SU-DHL-6 (cell line): ENCODE data around the gene RBM20.

Experiments
- H2AFZ ChIP-seq: fragments of 200-600 bp; sonication (generic); 2 replicates; pipeline ENCODE4 v1.6.1; 2014; ENCODE audit warnings: low read depth, mild to moderate bottlenecking, moderate library complexity, mixed read lengths, antibody characterized with exemption, low read length; ENCODE audit not compliant: severe bottlenecking
- H3F3A ChIP-seq: fragments of 200-600 bp; shearing (Covaris generic); 2 replicates; pipeline ENCODE4 v1.6.0; 2016; ENCODE audit warnings: antibody characterized with exemption, mild to moderate bottlenecking; ENCODE audit not compliant: insufficient read depth
- H3K27ac ChIP-seq: fragments of 200-600 bp; sonication (generic); 2 replicates; pipeline ENCODE4 v1.5.1; 2016; ENCODE audit warnings: low read depth, mild to moderate bottlenecking, low read length, moderate library complexity, mixed read lengths
- H3K27me3 ChIP-seq: fragments of 200-600 bp; sonication (generic), shearing (Covaris generic); 2 replicates; pipeline ENCODE4 v1.6.0; 2014; ENCODE audit warnings: mild to moderate bottlenecking, low read length
- H3K36me3 ChIP-seq: fragments of 200-600 bp; sonication (generic); 2 replicates; pipeline ENCODE4 v1.6.1; 2014; ENCODE audit warnings: mild to moderate bottlenecking, low read length, mixed read lengths
- H3K4me2 ChIP-seq: fragments of 300-600, 200-600 bp; shearing (Covaris generic), sonication (generic); 2 replicates; pipeline ENCODE4 v1.6.0; 2014; ENCODE audit warnings: low read length, low read depth, mild to moderate bottlenecking; ENCODE audit not compliant: poor library complexity, severe bottlenecking
- H3K4me3 ChIP-seq: fragments of 200-600 bp; sonication (generic); 2 replicates; pipeline ENCODE4 v1.5.1; 2014; ENCODE audit warnings: antibody characterized with exemption, low read length, mild to moderate bottlenecking, mixed read lengths; ENCODE audit not compliant: insufficient read depth, poor library complexity, severe bottlenecking
- H3K79me2 ChIP-seq: fragments of 200-600 bp; sonication (generic); 2 replicates; pipeline ENCODE4 v1.6.1; 2014; ENCODE audit warnings: mild to moderate bottlenecking, low read length, moderate library complexity; ENCODE audit not compliant: insufficient read depth
- H3K9ac ChIP-seq: fragments of 200-600 bp; sonication (generic); 2 replicates; pipeline ENCODE4 v1.7.0; 2014; ENCODE audit warnings: mild to moderate bottlenecking, low read length
- H3K9me2 ChIP-seq: fragments of 200-600 bp; sonication (generic); replicated peaks from 2 replicates; pipeline ENCODE4 v1.6.1; 2014; ENCODE audit warnings: low read length; ENCODE audit not compliant: insufficient read depth
- H3K9me3 ChIP-seq: fragments of 200-600 bp; sonication (generic); 2 replicates; pipeline ENCODE4 v1.6.1; 2014; ENCODE audit warnings: low read length, mixed read lengths; ENCODE audit not compliant: insufficient read depth
- H4K20me1 ChIP-seq: fragments of 200-600 bp; sonication (generic); 2 replicates; pipeline ENCODE4 v1.6.1; 2014; ENCODE audit warnings: low read depth, mild to moderate bottlenecking, antibody characterized with exemption, low read length, moderate library complexity, mixed read lengths
- EZH2phosphoT487 ChIP-seq: fragments of 200-600 bp; sonication (generic), shearing (Covaris generic); conservative IDR thresholded peaks from 2 replicates; pipeline ENCODE4 v1.6.1; 2018; ENCODE audit warnings: mild to moderate bottlenecking, antibody characterized with exemption, low read length, moderate library complexity, mixed read lengths
- TF ChIP-seq, protein P1 (sequence below): fragments of 200-600 bp; sonication (generic); IDR thresholded peaks from one replicate; pipeline ENCODE4 v1.5.1; 2017; ENCODE audit warnings: antibody characterized with exemption, mild to moderate bottlenecking, low read length, moderate library complexity; ENCODE audit not compliant: insufficient read depth, poor library complexity, severe bottlenecking

Gene RBM20

DNA sequence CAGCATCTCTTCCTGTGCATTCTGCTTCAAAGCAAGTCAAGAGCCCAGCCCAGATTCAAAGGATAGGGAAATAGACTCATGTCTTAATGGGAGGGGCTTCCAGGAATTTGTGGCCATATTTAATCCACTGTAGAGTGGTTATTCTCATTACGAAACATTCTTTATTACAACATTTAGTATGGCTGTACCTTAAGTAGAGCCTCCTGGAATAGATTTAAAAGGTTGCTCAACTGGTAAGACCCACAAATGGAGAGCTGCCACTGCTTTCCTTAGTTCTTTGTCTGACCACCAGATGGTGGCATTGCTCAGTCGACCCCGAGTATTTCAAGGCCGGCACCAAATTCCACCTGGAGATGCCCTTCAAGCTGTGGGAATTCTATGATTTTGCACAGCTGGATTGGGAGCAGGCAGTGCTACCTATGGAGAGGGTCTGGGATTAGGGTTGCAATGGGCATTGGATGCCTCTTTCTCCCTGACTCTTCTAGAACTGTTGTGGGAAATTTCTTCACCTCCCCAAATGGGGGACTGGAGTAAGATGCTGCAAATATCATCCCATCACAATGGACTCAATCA lies 102.2 kb downstream of the RBM20 start:
- Histone ChIP-seq H3K27ac (no peak overlapping the region), H3K4me2 (peak overlapping the region; percentile 21), H4K20me1 (no peaks in the 10 kb centered on the region), H3K4me3 (no peak overlapping the region), H3K79me2 (no peaks in the 10 kb centered on the region), H2AFZ (no peak overlapping the region), H3K9me3 (no peaks in the 10 kb centered on the region), H3K27me3 (no peaks in the 10 kb centered on the region), H3K9me2 (no peaks in the 10 kb centered on the region), H3K36me3 (no peaks in the 10 kb centered on the region), H3K9ac (no peak overlapping the region), H3F3A (no peaks in the 10 kb centered on the region)
- TF ChIP-seq EZH2phosphoT487, result no peak
- TF ChIP-seq, protein P1, sequence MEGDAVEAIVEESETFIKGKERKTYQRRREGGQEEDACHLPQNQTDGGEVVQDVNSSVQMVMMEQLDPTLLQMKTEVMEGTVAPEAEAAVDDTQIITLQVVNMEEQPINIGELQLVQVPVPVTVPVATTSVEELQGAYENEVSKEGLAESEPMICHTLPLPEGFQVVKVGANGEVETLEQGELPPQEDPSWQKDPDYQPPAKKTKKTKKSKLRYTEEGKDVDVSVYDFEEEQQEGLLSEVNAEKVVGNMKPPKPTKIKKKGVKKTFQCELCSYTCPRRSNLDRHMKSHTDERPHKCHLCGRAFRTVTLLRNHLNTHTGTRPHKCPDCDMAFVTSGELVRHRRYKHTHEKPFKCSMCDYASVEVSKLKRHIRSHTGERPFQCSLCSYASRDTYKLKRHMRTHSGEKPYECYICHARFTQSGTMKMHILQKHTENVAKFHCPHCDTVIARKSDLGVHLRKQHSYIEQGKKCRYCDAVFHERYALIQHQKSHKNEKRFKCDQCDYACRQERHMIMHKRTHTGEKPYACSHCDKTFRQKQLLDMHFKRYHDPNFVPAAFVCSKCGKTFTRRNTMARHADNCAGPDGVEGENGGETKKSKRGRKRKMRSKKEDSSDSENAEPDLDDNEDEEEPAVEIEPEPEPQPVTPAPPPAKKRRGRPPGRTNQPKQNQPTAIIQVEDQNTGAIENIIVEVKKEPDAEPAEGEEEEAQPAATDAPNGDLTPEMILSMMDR, result peak; percentile 61

DNA sequence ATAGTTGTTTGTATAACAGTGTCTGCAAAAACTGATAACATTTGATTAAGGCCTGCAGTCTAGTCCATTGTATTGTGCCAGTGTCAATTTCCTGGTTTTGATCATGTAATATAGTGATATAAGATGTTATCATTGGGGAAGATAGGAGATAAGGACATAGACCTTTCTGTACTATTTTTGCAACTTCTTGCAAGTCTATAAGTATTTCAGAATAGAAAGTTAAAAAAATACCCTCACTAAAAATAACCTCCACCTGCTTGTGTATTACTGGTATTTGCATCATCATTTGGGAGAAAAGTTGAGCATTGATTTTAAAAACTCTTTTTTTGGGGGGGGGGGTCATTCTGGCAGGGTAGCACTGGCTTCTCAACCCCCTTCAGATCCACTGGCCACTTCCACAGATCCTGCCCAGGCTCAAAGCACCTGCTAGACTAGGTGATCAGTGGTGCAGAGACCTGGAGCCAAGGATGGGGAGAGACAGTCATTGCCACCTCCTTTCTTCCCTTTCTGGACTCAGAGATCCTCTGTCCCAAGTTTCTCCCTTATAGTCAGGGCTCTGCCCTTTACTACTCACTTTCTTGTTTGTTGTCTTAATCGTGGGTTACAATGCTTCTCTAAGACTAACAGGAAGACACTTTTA lies 103.0 kb downstream of the RBM20 start:
- H3K4me2 ChIP-seq, result peak overlapping the region; percentile 21
- H4K20me1 ChIP-seq, result no peaks in the 10 kb centered on the region
- no peaks in the 10 kb centered on the region for H3K36me3 ChIP-seq
- H3K27ac ChIP-seq, result no peak overlapping the region
- no peaks in the 10 kb centered on the region for H3K9me2 ChIP-seq
- H3F3A ChIP-seq, result no peaks in the 10 kb centered on the region
- TF ChIP-seq EZH2phosphoT487, result no peak
- TF ChIP-seq, protein P1, result no peak
- H2AFZ ChIP-seq, result peak overlapping the region; percentile 50
- no peaks in the 10 kb centered on the region for H3K27me3 ChIP-seq
- 0 out of 2 replicates have a peak overlapping the region, but pooled peaks have one; percentile 11 for H3K9ac ChIP-seq
- H3K4me3 ChIP-seq, result no peak overlapping the region
- no peaks in the 10 kb centered on the region for H3K79me2 ChIP-seq
- no peaks in the 10 kb centered on the region for H3K9me3 ChIP-seq

DNA sequence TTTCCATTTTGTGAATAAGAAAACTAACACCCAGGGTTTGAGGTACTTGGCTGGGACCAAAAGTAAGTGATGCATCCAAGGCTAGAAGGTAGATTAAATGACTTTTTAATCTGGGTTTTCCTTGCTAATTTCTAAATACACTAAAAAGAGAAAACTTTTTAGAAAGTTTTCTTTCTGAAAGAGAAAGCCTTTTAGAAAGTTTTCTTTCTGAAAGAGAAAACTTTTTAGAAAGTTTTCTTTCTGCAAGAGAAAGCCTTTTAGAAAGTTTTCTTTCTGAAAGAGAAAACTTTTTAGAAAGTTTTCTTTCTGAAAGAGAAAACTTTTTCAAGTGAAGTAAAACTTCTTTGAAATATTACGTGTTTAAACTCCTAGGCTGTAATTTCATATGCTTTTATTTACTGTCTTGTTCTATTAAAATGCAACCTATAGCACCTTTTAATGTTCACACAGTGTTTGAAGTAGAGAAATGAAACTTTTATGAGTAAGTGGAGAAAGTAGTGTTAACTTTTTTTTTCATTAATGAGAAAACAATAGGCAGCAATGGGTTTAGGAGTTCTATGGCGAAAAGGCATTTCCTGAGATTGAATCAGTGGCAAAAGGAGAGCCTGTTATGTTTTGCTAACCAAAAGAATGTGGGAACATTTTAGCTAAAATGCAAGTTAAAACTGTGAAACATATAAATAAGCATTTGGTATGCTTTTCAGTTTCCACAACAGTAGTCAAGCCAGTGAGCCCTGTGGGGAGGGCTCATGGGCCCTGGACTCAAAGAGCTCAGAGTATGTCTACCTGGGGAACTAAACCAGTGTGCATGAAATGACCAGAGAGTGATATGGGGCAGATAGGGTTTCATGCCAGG lies 103.7 kb downstream of the RBM20 start:
- H3K9ac ChIP-seq, result 0 out of 2 replicates have a peak overlapping the region, but pooled peaks have one; percentile 11
- no peak overlapping the region for H3K27ac ChIP-seq

More for the DNA sequence above, 103.7 kb downstream of the RBM20 start:
- no peak overlapping the region for H3K4me3 ChIP-seq
- peak overlapping the region; percentile 50 for H2AFZ ChIP-seq
- no peaks in the 10 kb centered on the region for H3K9me2 ChIP-seq
- H4K20me1 ChIP-seq, result no peaks in the 10 kb centered on the region
- no peaks in the 10 kb centered on the region for H3F3A ChIP-seq
- no peak for TF ChIP-seq EZH2phosphoT487
- TF ChIP-seq, protein P1, result no peak
- no peaks in the 10 kb centered on the region for H3K27me3 ChIP-seq
- H3K4me2 ChIP-seq, result peak overlapping the region; percentile 21
- no peaks in the 10 kb centered on the region for H3K79me2 ChIP-seq
- H3K36me3 ChIP-seq, result no peaks in the 10 kb centered on the region
- no peaks in the 10 kb centered on the region for H3K9me3 ChIP-seq
